Spleen (tissue), 11 donors: Measurements from ENCODE around the gene PHYKPL. TPM values are rescaled to one million over a fixed set of nuclear protein-coding genes. Genes with fewer than 3 reads are reported as not detected.

Experiments
- DNase-seq: peaks from one replicate; pipeline ENCODE4 v3.0.0-alpha.2; 2020
- H3K27ac ChIP-seq, 8 donors: fragments of 200-600 bp; sonication (generic) in 7 of 8; 1 replicate in 4 of 8; 2 replicates in 4 of 8; pipeline versions ENCODE4 v1.5.0 to v1.8.0; 2016 to 2021; ENCODE audit warnings: inconsistent platforms in 4 of 8, mild to moderate bottlenecking in 4 of 8, moderate library complexity in 1 of 8
- H3K27me3 ChIP-seq, 7 donors: fragments of 200-600 bp; sonication (generic) in 6 of 7; replicated peaks in 1 of 7; 1 replicate in 4 of 7; 2 replicates in 3 of 7; pipeline versions ENCODE4 v1.5.0 to v1.8.0; 2016 to 2021; ENCODE audit warnings: inconsistent platforms in 3 of 7, mild to moderate bottlenecking in 1 of 7
- H3K36me3 ChIP-seq, 6 donors: fragments of 200-600 bp; sonication (generic) in 5 of 6; 1 replicate in 4 of 6; 2 replicates in 2 of 6; pipeline versions ENCODE4 v1.5.0 to v1.8.0; 2016 to 2021; ENCODE audit warnings: inconsistent platforms in 2 of 6
- H3K4me1 ChIP-seq, 6 donors: fragments of 200-600 bp; sonication (generic) in 5 of 6; 1 replicate in 3 of 6; 2 replicates in 3 of 6; pipeline versions ENCODE4 v1.5.0 to v1.8.0; 2016 to 2021; ENCODE audit warnings: inconsistent platforms in 3 of 6
- H3K4me3 ChIP-seq, 8 donors: fragments of 200-600 bp; sonication (generic) in 7 of 8; 1 replicate in 4 of 8; 2 replicates in 4 of 8; pipeline versions ENCODE4 v1.5.0 to v1.8.0; 2016 to 2021; ENCODE audit warnings: inconsistent platforms in 4 of 8, mild to moderate bottlenecking in 4 of 8, moderate library complexity in 2 of 8
- H3K9me3 ChIP-seq, 8 donors: fragments of 200-600 bp; sonication (generic) in 7 of 8; 1 replicate in 4 of 8; 2 replicates in 4 of 8; pipeline versions ENCODE4 v1.5.0 to v1.8.0; 2016 to 2021; ENCODE audit warnings: inconsistent platforms in 4 of 8
- CTCF ChIP-seq, 11 experiments: fragments of 200-600 bp in 7 of 11; fragments of 450-650 bp in 4 of 11; sonication (generic) in 4 of 11; IDR thresholded peaks in 8 of 11; conservative IDR thresholded peaks in 3 of 11; 1 replicate in 7 of 11; 2 replicates in 4 of 11; pipeline versions ENCODE4 v1.4.0 to v1.8.0; 2016 to 2021; ENCODE audit warnings: antibody characterized with exemption in 11 of 11, inconsistent platforms in 4 of 11, mild to moderate bottlenecking in 1 of 11
- POLR2A ChIP-seq, 3 donors: fragments of 450-650 bp; IDR thresholded peaks; one replicate each; pipeline ENCODE4 v1.5.1; 2017; ENCODE audit warnings: antibody characterized with exemption in 3 of 3, mild to moderate bottlenecking in 1 of 3
- POLR2AphosphoS5 ChIP-seq, 3 donors: sonication (generic); formaldehyde crosslinking; IDR thresholded peaks; one replicate each; pipeline ENCODE4 v1.5.1; 2017; ENCODE audit warnings: antibody characterized with exemption in 3 of 3
- WGBS, 5 donors: extraction: QIAGEN DNeasy Blood & Tissue Kit in 3 of 5; methylation state at CpG; one replicate each; pipeline versions ENCODE4 v1.1.5 to v1.1.7; 2013 to 2018; 5-methylcytosine and 5-hydroxymethylcytosine counted together
- intact Hi-C: fragments of 100-400 bp; cut with DNase I; formaldehyde crosslinking; loops from one replicate; pipeline ENCODE4 v1.15.0; 2023; ENCODE audit warnings: low total_unique reads
- polyA plus RNA-seq, 3 donors: library from polyadenylated mRNA; stranded (reverse); fragments of 200-250 nt; gene quantifications; one replicate each; pipeline ENCODE4 v1.2.1, GENCODE V29; 2013
- total RNA-seq, 7 donors: library from RNA; depleted of rRNA in 3 of 7; stranded (reverse); fragments of >200 nt in 3 of 7; fragmentation: NEBNext Ultra II Directional in 4 of 7; extraction: Animal tissue kit (Norgen Biotek cat#: 25700) in 4 of 7; gene quantifications; one replicate each; pipeline versions ENCODE4 v1.1.0 to v1.2.1, GENCODE V29; 2016 to 2021
- donor health status: healthy with polysubstance abuse.
- donor health status: DM: no; HTN: no; CAD: no; lungs with moderate emphysema.
- donor health status: DM: no; HTN: no; CAD: no.
- donor health status: Bipolar disorder and iron deficiency.
- donor health status: healthy.
- donor health status: DM: no; HTN: no; CAD: no.
- donor health status: DM: yes; HTN: yes; CAD: no.

The PHYKPL gene
- total and polyA plus RNA-seq, 10 donors: 46.9 to 209 (median 105) TPM

GRCh38 chr5:178267876-178268275 lies 35.3 kb upstream of the PHYKPL start:
- Histone ChIP-seq H3K4me1 (no peaks in the 10 kb centered on the region), H3K36me3 (no peaks in the 10 kb centered on the region), H3K27me3 (peaks cover 0 to 3% (median 0%) of the 10 kb centered on the region in 7 donors), H3K9me3 (no peaks in the 10 kb centered on the region), H3K27ac (no peak overlapping the region), H3K4me3 (no peak overlapping the region)
- 63 to 96% (median 88%) methylated on average over 3 to 10 of the region's 10 CpGs for WGBS, 5 donors
- TF ChIP-seq POLR2AphosphoS5 (IDR thresholded peaks at IDR 0.05) (no peak), POLR2A (IDR thresholded peaks at IDR 0.05) (no peak), CTCF (IDR thresholded peaks at IDR 0.05 in 8 of 11, conservative IDR thresholded peaks at IDR 0.05 in 3 of 11) (no peak)
- intact Hi-C loops: no loop called here
- DNase-seq: no peak

- intact Hi-C loops: no loop called here
- H3K4me1 ChIP-seq: no peaks in the 10 kb centered on the region
- no peak for DNase-seq
- no peak for TF ChIP-seq POLR2A (IDR thresholded peaks at IDR 0.05)
- TF ChIP-seq CTCF (IDR thresholded peaks at IDR 0.05 in 8 of 11, conservative IDR thresholded peaks at IDR 0.05 in 3 of 11): no peak
- no peak for TF ChIP-seq POLR2AphosphoS5 (IDR thresholded peaks at IDR 0.05)
- no peaks in the 10 kb centered on the region for H3K9me3 ChIP-seq
- H3K4me3 ChIP-seq: no peak overlapping the region
- peaks cover 0 to 3% (median 0%) of the 10 kb centered on the region in 7 donors for H3K27me3 ChIP-seq
- no peaks in the 10 kb centered on the region for H3K36me3 ChIP-seq
- no peak overlapping the region for H3K27ac ChIP-seq
- WGBS, 5 donors: 57 to 71% (median 61%) methylated on average over 6 of the region's 6 CpGs
Observed at GRCh38 chr5:178267245-178267644, 34.6 kb upstream of the PHYKPL start.

- Histone ChIP-seq H3K4me3 (no peak overlapping the region), H3K27me3 (peaks cover 0 to 3% (median 0%) of the 10 kb centered on the region in 7 donors), H3K9me3 (no peaks in the 10 kb centered on the region), H3K27ac (no peak overlapping the region), H3K36me3 (no peaks in the 10 kb centered on the region), H3K4me1 (no peaks in the 10 kb centered on the region)
- no peak for DNase-seq
- WGBS, 5 donors: 90 to 96% (median 91%) methylated on average over 4 to 10 of the region's 10 CpGs
- TF ChIP-seq POLR2A (IDR thresholded peaks at IDR 0.05): no peak
- TF ChIP-seq CTCF (IDR thresholded peaks at IDR 0.05 in 8 of 11, conservative IDR thresholded peaks at IDR 0.05 in 3 of 11): no peak
- no peak for TF ChIP-seq POLR2AphosphoS5 (IDR thresholded peaks at IDR 0.05)
- intact Hi-C loops: no loop called here
Observed at GRCh38 chr5:178266581-178266980, 34.0 kb upstream of the PHYKPL start.

GRCh38 chr5:178265746-178266145 lies 33.1 kb upstream of the PHYKPL start:
- H3K9me3 ChIP-seq: no peaks in the 10 kb centered on the region
- H3K27ac ChIP-seq: no peak overlapping the region
- no peaks in the 10 kb centered on the region for H3K36me3 ChIP-seq
- TF ChIP-seq POLR2A (IDR thresholded peaks at IDR 0.05) (no peak), POLR2AphosphoS5 (IDR thresholded peaks at IDR 0.05) (no peak), CTCF (IDR thresholded peaks at IDR 0.05 in 8 of 11, conservative IDR thresholded peaks at IDR 0.05 in 3 of 11) (no peak)
- no peaks in the 10 kb centered on the region for H3K27me3 ChIP-seq
- no peak for DNase-seq
- no peak overlapping the region for H3K4me3 ChIP-seq
- intact Hi-C loops: no loop called here
- H3K4me1 ChIP-seq: no peaks in the 10 kb centered on the region
- 87 to 95% (median 90%) methylated on average over 7 of the region's 7 CpGs for WGBS, 5 donors
